CD4-positive, alpha-beta T cell (primary cell): ENCODE measurements around the gene NLRP5. TPM values are rescaled to one million over a fixed set of nuclear protein-coding genes. Genes with fewer than 3 reads are reported as not detected.

Experiments
- ATAC-seq: fragments of 200-7000 bp; cut with Tn5 transposase; one replicate; pipeline ENCODE4 v1.10.0; 2022; ENCODE audit warnings: mild to moderate bottlenecking; ENCODE audit not compliant: poor library complexity
- CTCF ChIA-PET: fragments of 350-600 bp; sonication (Branson Sonifier 250); formaldehyde crosslinking; loops from one replicate; lab custom pipeline; 2021; ENCODE audit warnings: antibody characterized with exemption, inconsistent platforms; lab: Charles Lee
- POLR2A ChIA-PET: fragments of 350-600 bp; sonication (Branson Sonifier 250); formaldehyde crosslinking; loops from one replicate; lab custom pipeline; 2021; ENCODE audit warnings: antibody characterized with exemption, inconsistent platforms; lab: Charles Lee
- DNase-seq, 14 experiments: peaks; one replicate each; pipeline ENCODE4 v3.0.0-alpha.2; 2013 to 2020; ENCODE audit warnings: mixed read lengths in 2 of 14
- H3K27ac ChIP-seq, 2 donors: one replicate each; pipeline versions ENCODE4 v1.5.1 to v1.7.0; 2013; ENCODE audit warnings: low read length in 2 of 2, low read depth in 1 of 2, mild to moderate bottlenecking in 1 of 2
- H3K27me3 ChIP-seq, 2 experiments: 1 replicate in 1 of 2; 2 replicates in 1 of 2; pipeline versions ENCODE4 v1.6.1 to v1.7.0; 2013; ENCODE audit warnings: low read length in 2 of 2, control low read depth in 1 of 2, mild to moderate bottlenecking in 1 of 2, moderate library complexity in 1 of 2; ENCODE audit not compliant: insufficient read depth in 2 of 2, control insufficient read depth in 1 of 2
- H3K36me3 ChIP-seq: one replicate; pipeline ENCODE4 v1.6.1; 2013; ENCODE audit warnings: low read length, control low read depth; ENCODE audit not compliant: insufficient read depth
- H3K4me1 ChIP-seq: one replicate; pipeline ENCODE4 v1.6.1; 2013; ENCODE audit warnings: low read length, control low read depth; ENCODE audit not compliant: insufficient read depth
- H3K4me3 ChIP-seq: one replicate; pipeline ENCODE4 v1.5.1; 2013; ENCODE audit warnings: mild to moderate bottlenecking, low read length, moderate library complexity
- H3K9me3 ChIP-seq, 2 experiments: 1 replicate in 1 of 2; 2 replicates in 1 of 2; pipeline versions ENCODE4 v1.6.1 to v1.7.0; 2013; ENCODE audit warnings: low read length in 2 of 2, mild to moderate bottlenecking in 2 of 2, control low read depth in 1 of 2, moderate library complexity in 1 of 2; ENCODE audit not compliant: control insufficient read depth in 1 of 2, insufficient read depth in 1 of 2
- H3K27ac Mint-ChIP-seq: one replicate; pipeline ENCODE4 v1.8.0; 2020; ENCODE audit warnings: mixed read lengths
- H3K27me3 Mint-ChIP-seq: one replicate; pipeline ENCODE4 v1.8.0; 2021; ENCODE audit warnings: mixed read lengths
- H3K36me3 Mint-ChIP-seq: one replicate; pipeline ENCODE4 v1.8.0; 2021; ENCODE audit warnings: low read depth, mixed read lengths
- H3K4me1 Mint-ChIP-seq: one replicate; pipeline ENCODE4 v1.8.0; 2021; ENCODE audit warnings: low read depth, mixed read lengths
- H3K4me3 Mint-ChIP-seq: one replicate; pipeline ENCODE4 v1.8.0; 2020; ENCODE audit warnings: mild to moderate bottlenecking, mixed read lengths
- H3K9me3 Mint-ChIP-seq: one replicate; pipeline ENCODE4 v1.8.0; 2020; ENCODE audit warnings: mixed read lengths
- CTCF ChIP-seq: fragments of 200-600 bp; IDR thresholded peaks from one replicate; pipeline ENCODE4 v1.8.0; 2022; ENCODE audit warnings: antibody characterized with exemption, mild to moderate bottlenecking
- intact Hi-C, 2 experiments: fragments of 100-400 bp; cut with DNase I in 1 of 2; cut with micrococcal nuclease in 1 of 2; formaldehyde crosslinking; loops; one replicate each; pipeline versions ENCODE4 v1.15.1 to v1.9.0; 2023 to 2025; cut with DNase I, micrococcal nuclease
- total RNA-seq, 174 experiments: library from RNA in 2 of 174; stranded (reverse) in 2 of 174; gene quantifications; one replicate each; pipeline ENCODE4 v1.2.3 and lab custom pipeline; 2021 to 2026

The NLRP5 gene
- total RNA-seq, 2 experiments from 2014 or later, result not detected

- no peak overlapping the region for H3K4me3 Mint-ChIP-seq
- TF ChIP-seq CTCF, result no peak
- no peaks in the 10 kb centered on the region for H3K27me3 ChIP-seq
- no peaks in the 10 kb centered on the region for H3K9me3 ChIP-seq
- intact Hi-C loops, result no loop called here
- POLR2A ChIA-PET, result no interaction called here
- H3K27me3 Mint-ChIP-seq, result no peaks in the 10 kb centered on the region
- peaks cover 30% of the 10 kb centered on the region for H3K36me3 ChIP-seq
- peaks cover 23% of the 10 kb centered on the region for H3K36me3 Mint-ChIP-seq
- no peak overlapping the region for H3K27ac Mint-ChIP-seq
- no peaks in the 10 kb centered on the region for H3K9me3 Mint-ChIP-seq
- DNase-seq (no peak), ATAC-seq (no peak)
- CTCF ChIA-PET, result no interaction called here
- H3K4me1 ChIP-seq, result peaks cover 6% of the 10 kb centered on the region
- H3K4me1 Mint-ChIP-seq, result no peaks in the 10 kb centered on the region
- H3K27ac ChIP-seq, result no peak overlapping the region
- H3K4me3 ChIP-seq, result no peak overlapping the region
Measured at GRCh38 chr19:56098731-56099568, 112.4 kb downstream of the NLRP5 start.

GRCh38 chr19:56099638-56100539 is 113.3 kb downstream of the NLRP5 start:
- POLR2A ChIA-PET, result no interaction called here
- H3K27me3 Mint-ChIP-seq, result no peaks in the 10 kb centered on the region
- peaks cover 11% of the 10 kb centered on the region for H3K4me1 ChIP-seq
- DNase-seq (no peak), ATAC-seq (no peak)
- no peaks in the 10 kb centered on the region for H3K9me3 Mint-ChIP-seq
- H3K27ac ChIP-seq, result no peak overlapping the region
- no peak overlapping the region for H3K4me3 Mint-ChIP-seq
- CTCF ChIA-PET, result no interaction called here
- peaks cover 17% of the 10 kb centered on the region for H3K36me3 Mint-ChIP-seq
- H3K27me3 ChIP-seq, result no peaks in the 10 kb centered on the region
- H3K27ac Mint-ChIP-seq, result no peak overlapping the region
- H3K4me1 Mint-ChIP-seq, result peaks cover 4% of the 10 kb centered on the region
- H3K36me3 ChIP-seq, result peaks cover 30% of the 10 kb centered on the region
- no peak overlapping the region for H3K4me3 ChIP-seq
- no peak for TF ChIP-seq CTCF
- no peaks in the 10 kb centered on the region for H3K9me3 ChIP-seq
- intact Hi-C loops, result no loop called here

- H3K27ac ChIP-seq, result no peak overlapping the region
- no peaks in the 10 kb centered on the region for H3K9me3 ChIP-seq
- POLR2A ChIA-PET, result no interaction called here
- Mint-ChIP-seq H3K27me3 (no peaks in the 10 kb centered on the region), H3K4me1 (peaks cover 15% of the 10 kb centered on the region), H3K4me3 (no peak overlapping the region), H3K36me3 (peaks cover 24% of the 10 kb centered on the region), H3K9me3 (no peaks in the 10 kb centered on the region), H3K27ac (no peak overlapping the region)
- peaks cover 17% of the 10 kb centered on the region for H3K4me1 ChIP-seq
- TF ChIP-seq CTCF, result no peak
- ATAC-seq (no peak), DNase-seq (no peak)
- CTCF ChIA-PET, result no interaction called here
- intact Hi-C loops, result no loop called here
- H3K4me3 ChIP-seq, result no peak overlapping the region
- no peaks in the 10 kb centered on the region for H3K27me3 ChIP-seq
- H3K36me3 ChIP-seq, result peaks cover 30% of the 10 kb centered on the region
Measured at GRCh38 chr19:56101095-56101494, 114.5 kb downstream of the NLRP5 start.
